Inferior parietal cortex (tissue), 1 donor: ENCODE measurements around the gene PCDHA12.
"Not testable (repeated sequence)": the region's sequence is repeated elsewhere in the genome, so short reads cannot be mapped to it uniquely, and the experiment has no call there.

Source experiments
- DNase-seq: peaks from one replicate; pipeline ENCODE4 v3.0.0-alpha.2; 2016; ENCODE audit errors: extremely low spot score

PCDHA12 gene, protein sequence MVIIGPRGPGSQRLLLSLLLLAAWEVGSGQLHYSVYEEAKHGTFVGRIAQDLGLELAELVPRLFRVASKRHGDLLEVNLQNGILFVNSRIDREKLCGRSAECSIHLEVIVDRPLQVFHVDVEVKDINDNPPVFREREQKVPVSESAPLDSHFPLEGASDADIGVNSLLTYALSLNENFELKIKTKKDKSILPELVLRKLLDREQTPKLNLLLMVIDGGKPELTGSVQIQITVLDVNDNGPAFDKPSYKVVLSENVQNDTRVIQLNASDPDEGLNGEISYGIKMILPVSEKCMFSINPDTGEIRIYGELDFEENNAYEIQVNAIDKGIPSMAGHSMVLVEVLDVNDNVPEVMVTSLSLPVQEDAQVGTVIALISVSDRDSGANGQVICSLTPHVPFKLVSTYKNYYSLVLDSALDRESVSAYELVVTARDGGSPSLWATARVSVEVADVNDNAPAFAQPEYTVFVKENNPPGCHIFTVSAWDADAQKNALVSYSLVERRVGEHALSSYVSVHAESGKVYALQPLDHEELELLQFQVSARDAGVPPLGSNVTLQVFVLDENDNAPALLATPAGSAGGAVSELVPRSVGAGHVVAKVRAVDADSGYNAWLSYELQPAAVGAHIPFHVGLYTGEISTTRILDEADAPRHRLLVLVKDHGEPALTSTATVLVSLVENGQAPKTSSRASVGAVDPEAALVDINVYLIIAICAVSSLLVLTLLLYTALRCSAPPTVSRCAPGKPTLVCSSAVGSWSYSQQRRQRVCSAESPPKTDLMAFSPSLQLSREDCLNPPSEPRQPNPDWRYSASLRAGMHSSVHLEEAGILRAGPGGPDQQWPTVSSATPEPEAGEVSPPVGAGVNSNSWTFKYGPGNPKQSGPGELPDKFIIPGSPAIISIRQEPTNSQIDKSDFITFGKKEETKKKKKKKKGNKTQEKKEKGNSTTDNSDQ

DNA sequence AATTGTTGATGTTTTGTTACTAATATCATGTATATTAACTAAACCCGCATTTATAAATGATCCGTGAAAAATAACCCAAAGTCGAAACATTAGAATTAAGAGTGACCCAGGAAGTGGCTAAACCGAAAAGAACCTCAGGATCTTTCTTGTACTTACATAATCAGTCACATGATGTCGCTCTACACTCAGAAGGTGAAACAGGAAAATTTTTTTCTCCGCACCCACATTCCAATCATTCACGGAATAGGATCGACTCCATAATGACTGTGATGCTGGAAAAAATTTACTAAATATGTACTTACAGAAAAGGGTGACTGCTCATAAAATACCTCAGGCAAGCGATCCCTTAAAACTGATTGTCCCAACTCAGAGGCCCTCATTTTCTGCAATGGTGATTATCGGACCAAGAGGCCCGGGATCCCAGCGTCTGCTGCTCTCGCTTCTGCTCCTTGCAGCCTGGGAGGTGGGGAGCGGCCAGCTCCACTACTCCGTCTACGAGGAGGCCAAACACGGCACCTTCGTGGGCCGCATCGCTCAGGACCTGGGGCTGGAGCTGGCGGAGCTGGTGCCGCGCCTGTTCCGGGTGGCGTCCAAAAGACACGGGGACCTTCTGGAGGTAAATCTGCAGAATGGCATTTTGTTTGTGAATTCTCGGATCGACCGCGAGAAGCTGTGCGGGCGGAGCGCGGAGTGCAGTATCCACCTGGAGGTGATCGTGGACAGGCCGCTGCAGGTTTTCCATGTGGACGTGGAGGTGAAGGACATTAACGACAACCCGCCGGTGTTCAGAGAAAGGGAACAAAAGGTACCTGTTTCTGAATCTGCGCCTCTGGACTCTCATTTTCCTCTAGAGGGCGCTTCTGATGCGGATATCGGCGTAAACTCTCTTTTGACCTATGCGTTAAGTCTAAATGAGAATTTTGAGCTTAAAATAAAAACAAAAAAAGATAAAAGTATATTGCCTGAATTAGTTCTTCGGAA lies at the start of gene PCDHA12:
TSS of gene PCDHA12 (plus strand) at position 224 of the 981 bp plus-strand sequence. CDS start at position 389, 165 bp downstream.
- DNase-seq = no peak

DNA sequence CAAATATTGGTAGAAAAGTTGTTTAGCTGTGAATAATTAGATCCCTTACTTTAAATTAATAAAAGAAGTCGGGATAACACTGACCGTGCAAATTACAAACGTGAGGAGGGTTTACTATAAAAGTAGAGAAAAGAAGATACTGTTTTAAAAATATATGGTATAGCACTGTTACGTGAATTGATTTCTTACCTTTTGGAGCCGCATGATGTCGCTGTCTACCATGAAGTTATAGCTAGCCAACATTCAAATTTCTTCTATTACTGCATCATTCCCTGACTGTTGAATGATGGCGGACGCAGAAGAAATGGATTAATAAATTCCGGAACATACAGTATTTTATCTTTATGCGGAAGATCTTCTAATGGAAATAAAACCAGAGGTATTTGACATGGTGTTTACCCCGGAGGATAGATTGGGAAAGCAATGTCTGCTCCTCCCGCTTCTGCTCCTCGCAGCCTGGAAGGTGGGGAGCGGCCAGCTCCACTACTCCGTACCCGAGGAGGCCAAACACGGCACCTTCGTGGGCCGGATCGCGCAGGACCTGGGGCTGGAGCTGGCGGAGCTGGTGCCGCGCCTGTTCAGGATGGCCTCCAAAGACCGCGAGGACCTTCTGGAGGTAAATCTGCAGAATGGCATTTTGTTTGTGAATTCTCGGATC lies 47.3 kb upstream of the PCDHA12 start, which contains the start of gene PCDHA6:
TSS of gene PCDHA6 (plus strand) at position 257 of the 658 bp plus-strand sequence. CDS start at position 389, 132 bp downstream.
- DNase-seq = peak; percentile 15

DNA sequence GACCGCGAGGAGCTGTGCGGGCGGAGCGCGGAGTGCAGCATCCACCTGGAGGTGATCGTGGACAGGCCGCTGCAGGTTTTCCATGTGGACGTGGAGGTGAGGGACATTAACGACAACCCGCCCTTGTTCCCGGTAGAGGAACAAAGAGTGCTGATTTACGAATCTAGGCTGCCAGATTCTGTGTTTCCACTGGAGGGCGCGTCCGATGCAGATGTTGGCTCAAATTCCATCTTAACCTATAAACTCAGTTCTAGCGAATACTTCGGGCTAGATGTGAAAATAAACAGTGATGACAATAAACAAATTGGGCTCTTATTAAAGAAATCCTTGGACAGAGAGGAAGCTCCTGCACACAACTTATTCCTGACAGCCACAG lies 46.8 kb upstream of the PCDHA12 start:
- no peak for DNase-seq

DNA sequence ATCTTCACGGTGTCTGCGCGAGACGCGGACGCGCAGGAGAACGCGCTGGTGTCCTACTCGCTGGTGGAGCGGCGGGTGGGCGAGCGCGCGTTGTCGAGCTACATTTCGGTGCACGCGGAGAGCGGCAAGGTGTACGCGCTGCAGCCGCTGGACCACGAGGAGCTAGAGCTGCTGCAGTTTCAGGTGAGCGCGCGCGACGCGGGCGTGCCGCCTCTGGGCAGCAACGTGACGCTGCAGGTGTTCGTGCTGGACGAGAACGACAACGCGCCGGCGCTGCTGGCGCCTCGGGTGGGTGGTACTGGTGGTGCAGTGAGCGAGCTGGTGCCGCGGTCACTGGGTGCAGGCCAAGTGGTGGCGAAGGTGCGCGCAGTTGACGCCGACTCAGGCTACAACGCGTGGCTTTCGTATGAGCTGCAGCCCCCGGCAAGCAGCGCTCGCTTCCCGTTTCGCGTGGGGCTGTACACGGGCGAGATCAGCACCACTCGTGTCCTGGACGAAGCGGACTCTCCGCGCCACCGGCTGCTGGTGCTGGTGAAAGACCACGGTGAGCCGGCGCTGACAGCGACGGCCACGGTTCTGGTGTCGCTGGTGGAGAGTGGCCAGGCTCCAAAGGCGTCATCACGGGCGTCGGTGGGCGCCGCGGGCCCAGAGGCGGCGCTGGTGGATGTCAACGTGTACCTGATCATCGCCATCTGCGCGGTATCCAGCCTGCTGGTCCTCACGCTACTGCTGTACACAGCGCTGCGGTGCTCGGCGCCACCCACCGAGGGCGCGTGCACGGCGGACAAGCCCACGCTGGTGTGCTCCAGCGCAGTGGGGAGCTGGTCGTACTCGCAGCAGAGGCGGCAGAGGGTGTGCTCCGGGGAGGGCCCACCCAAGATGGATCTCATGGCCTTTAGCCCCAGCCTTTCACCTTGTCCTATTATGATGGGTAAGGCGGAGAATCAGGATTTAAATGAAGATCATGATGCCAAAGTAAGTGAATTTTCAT lies 45.3 kb upstream of the PCDHA12 start:
- DNase-seq = not testable (repeated sequence)

DNA sequence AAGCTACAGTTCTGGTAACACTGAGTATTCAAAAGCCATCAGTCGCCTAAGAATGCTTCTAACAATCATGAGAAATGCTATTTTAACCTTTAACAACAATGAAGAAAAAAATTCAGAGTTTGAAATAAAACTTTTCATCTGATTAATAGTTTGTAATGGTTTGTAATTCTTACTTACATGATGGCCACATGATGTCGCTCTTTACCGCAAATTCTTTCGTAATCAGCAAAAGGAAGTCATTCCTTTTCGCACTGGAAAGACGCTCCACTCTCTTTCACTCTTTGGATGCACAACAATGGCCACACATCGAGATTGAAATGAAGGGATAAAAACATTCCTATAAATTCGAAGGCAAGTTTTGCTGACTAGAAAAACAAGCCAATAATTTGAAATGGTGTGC lies 41.1 kb upstream of the PCDHA12 start, which contains the start of gene PCDHA7:
TSS of gene PCDHA7 (plus strand) at position 277 of the 400 bp plus-strand sequence. CDS start at position 392, 115 bp downstream.
- DNase-seq = peak; percentile 30

DNA sequence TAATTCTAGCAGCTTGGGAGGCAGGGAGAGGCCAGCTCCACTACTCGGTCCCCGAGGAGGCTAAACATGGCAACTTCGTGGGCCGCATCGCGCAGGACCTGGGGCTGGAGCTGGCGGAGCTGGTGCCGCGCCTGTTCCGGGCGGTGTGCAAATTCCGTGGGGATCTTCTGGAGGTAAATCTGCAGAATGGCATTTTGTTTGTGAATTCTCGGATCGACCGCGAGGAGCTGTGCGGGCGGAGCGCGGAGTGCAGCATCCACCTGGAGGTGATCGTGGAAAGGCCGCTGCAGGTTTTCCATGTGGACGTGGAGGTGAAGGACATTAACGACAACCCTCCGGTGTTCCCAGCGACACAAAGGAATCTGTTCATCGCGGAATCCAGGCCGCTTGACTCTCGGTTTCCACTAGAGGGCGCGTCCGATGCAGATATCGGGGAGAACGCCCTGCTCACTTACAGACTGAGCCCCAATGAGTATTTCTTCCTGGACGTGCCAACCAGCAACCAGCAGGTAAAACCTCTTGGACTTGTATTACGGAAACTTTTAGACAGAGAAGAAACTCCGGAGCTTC lies 40.6 kb upstream of the PCDHA12 start:
- not testable (repeated sequence) for DNase-seq

DNA sequence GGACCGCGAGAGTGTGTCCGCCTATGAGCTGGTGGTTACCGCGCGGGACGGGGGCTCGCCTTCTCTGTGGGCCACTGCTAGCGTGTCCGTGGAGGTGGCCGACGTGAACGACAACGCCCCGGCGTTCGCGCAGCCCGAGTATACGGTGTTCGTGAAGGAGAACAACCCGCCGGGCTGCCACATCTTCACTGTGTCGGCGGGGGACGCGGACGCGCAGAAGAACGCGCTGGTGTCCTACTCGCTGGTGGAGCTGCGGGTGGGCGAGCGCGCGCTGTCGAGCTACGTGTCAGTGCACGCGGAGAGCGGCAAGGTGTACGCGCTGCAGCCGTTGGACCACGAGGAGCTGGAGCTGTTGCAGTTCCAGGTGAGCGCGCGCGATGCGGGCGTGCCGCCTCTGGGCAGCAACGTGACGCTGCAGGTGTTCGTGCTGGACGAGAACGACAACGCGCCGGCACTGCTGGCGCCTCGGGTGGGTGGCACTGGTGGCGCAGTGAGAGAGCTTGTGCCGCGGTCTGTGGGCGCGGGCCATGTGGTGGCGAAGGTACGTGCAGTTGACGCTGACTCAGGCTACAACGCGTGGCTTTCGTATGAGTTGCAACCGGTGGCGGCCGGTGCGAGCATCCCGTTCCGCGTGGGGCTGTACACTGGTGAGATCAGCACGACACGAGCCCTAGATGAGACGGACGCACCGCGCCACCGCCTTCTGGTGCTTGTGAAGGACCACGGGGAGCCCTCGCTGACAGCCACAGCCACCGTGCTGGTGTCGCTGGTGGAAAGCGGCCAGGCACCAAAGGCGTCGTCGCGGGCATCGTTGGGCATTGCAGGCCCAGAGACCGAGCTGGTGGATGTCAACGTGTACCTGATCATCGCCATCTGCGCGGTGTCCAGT lies 39.2 kb upstream of the PCDHA12 start:
- DNase-seq = no peak

DNA sequence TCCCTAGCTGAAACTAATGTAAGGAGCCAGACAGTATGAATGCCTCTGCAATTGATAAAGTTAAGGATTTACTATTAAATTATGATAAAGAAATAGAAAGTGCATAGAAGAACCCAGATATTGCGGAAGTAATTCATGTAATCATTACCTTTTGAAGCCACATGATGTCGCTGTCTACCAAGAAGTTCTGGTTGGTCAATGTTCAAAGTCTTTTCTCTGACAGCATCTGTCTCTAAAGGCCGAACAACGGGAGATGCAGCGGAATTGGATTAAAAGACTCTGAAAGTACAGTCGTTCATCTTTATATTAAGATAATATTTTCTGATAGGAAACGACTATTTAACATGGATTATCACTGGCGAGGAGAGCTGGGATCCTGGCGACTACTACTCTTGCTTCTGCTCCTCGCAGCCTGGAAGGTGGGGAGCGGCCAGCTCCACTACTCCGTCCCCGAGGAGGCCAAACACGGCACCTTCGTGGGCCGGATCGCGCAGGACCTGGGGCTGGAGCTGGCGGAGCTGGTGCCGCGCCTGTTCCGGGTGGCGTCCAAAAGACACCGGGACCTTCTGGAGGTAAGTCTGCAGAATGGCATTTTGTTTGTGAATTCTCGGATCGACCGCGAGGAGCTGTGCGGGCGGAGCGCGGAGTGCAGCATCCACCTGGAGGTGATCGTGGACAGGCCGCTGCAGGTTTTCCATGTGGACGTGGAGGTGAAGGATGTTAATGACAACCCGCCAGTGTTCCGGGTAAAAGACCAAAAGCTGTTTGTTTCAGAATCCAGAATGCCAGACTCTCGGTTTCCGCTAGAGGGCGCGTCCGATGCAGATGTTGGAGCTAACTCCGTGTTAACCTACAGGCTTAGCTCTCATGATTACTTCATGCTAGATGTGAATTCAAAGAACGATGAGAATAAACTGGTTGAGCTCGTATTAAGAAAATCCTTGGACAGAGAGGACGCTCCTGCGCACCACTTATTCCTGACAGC lies 33.8 kb upstream of the PCDHA12 start, which contains the start of gene PCDHA8:
TSS of gene PCDHA8 (plus strand) at position 210 of the 985 bp plus-strand sequence. CDS start at position 345, 135 bp downstream.
- DNase-seq = peak; percentile 64

DNA sequence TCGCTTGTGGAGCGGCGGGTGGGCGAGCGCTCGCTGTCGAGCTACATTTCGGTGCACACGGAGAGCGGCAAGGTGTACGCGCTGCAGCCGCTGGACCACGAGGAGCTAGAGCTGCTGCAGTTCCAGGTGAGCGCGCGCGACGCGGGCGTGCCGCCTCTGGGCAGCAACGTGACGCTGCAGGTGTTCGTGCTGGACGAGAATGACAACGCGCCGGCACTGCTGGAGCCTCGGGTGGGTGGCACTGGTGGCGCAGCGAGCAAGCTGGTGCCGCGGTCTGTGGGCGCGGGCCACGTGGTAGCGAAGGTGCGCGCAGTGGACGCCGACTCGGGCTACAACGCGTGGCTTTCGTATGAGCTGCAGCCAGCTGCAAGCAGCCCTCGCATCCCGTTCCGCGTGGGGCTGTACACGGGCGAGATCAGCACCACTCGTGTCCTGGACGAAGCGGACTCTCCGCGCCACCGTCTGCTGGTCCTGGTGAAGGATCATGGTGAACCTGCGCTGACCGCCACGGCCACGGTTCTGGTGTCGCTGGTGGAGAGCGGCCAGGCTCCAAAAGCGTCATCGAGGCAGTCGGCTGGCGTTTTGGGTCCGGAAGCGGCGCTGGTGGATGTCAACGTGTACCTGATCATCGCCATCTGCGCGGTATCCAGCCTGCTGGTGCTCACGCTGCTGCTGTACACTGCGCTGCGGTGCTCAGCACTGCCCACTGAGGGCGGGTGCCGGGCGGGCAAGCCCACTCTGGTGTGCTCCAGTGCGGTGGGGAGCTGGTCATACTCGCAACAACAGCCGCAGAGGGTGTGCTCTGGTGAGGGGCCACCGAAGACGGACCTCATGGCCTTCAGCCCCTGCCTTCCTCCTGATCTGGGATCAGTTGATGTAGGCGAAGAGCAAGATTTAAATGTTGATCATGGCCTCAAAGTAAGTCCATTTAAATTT lies 32.0 kb upstream of the PCDHA12 start:
- no peak for DNase-seq

DNA sequence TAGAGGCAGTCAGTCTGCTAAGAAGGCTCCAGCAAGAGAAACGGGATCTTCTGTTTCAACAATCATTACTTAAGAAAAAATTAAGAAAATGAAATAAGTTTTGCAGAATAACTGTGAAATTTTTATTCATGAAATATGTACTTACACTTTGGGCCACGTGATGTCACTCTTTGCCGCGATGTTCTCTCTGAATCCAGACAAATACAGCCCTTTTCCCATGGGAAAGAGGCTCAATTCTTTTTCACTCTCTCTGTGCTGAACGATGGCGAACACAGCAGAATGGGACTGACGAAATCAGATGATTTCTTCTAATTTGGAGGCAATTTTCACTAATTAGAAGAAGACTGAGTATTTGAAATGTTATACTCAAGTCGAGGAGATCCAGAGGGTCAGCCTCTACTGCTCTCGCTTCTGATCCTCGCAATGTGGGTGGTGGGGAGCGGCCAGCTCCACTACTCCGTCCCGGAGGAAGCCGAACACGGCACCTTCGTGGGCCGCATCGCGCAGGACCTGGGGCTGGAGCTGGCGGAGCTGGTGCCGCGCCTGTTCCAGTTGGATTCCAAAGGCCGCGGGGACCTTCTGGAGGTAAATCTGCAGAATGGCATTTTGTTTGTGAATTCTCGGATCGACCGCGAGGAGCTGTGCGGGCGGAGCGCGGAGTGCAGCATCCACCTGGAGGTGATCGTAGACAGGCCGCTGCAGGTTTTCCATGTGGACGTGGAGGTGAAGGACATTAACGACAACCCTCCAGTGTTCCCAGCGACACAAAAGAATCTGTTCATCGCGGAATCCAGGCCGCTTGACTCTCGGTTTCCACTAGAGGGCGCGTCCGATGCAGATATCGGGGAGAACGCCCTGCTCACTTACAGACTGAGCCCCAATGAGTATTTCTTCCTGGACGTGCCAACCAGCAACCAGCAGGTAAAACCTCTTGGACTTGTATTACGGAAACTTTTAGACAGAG lies 26.7 kb upstream of the PCDHA12 start, which contains the start of gene PCDHA9:
TSS of gene PCDHA9 (plus strand) at position 244 of the 964 bp plus-strand sequence. CDS start at position 358, 114 bp downstream.
- not testable (repeated sequence) for DNase-seq

DNA sequence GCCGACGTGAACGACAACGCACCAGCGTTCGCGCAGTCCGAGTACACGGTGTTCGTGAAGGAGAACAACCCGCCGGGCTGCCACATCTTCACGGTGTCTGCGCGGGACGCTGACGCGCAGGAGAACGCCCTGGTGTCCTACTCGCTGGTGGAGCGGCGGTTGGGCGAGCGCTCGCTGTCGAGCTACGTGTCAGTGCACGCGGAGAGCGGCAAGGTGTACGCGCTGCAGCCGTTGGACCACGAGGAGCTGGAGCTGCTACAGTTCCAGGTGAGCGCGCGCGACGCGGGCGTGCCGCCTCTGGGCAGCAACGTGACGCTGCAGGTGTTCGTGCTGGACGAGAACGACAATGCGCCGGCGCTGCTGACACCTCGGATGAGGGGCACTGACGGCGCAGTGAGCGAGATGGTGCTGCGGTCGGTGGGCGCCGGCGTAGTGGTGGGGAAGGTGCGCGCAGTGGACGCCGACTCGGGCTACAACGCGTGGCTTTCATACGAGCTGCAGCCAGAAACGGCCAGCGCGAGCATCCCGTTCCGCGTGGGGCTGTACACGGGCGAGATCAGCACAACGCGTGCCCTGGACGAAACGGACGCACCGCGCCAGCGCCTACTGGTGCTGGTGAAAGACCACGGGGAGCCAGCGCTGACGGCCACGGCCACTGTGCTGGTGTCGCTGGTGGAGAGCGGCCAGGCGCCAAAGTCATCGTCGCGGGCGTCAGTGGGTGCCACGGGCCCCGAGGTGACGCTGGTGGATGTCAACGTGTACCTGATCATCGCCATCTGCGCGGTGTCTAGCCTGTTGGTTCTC lies 25.1 kb upstream of the PCDHA12 start:
- DNase-seq = not testable (repeated sequence)

DNA sequence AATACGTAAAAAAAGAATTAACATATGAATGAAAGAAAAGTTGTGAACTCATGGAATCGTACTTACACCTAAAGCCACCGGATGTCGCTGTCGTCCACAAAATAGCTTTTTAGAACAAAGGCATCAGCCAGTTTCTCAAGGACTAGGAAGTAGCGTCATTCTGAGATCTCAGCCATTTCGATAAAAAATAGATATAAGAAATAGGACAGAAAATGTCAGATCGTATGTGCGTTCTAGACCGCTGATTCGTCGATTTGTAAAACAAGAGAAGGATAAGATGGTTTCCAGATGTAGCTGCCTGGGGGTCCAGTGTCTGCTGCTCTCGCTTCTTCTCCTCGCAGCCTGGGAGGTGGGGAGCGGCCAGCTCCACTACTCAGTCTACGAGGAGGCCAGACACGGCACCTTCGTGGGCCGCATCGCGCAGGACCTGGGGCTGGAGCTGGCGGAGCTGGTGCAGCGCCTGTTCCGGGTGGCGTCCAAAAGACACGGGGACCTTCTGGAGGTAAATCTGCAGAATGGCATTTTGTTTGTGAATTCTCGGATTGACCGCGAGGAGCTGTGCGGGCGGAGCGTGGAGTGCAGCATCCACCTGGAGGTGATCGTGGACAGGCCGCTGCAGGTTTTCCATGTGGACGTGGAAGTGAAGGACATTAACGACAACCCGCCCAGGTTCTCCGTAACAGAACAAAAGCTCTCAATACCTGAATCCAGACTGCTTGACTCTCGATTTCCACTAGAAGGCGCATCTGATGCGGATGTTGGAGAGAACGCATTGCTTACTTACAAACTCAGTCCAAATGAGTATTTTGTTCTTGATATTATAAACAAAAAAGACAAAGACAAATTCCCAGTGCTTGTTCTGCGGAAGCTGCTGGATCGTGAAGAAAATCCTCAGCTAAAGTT lies 19.1 kb upstream of the PCDHA12 start, which contains the start of gene PCDHA10:
TSS of gene PCDHA10 (plus strand) at position 126 of the 903 bp plus-strand sequence. CDS start at position 278, 152 bp downstream.
- peak; percentile 22 for DNase-seq
